DOHH2 (cell line): ENCODE results near the gene MAST3.

ENCODE experiments used
- EZH2phosphoT487 ChIP-seq: fragments of 200-600 bp; sonication (generic); IDR thresholded peaks from 2 replicates; pipeline ENCODE4 v1.6.1; 2017; ENCODE audit warnings: borderline replicate concordance, mild to moderate bottlenecking, antibody characterized with exemption, low read length, moderate library complexity, mixed read lengths
- TF ChIP-seq, protein P1 (sequence below): fragments of 200-600 bp; sonication (generic); IDR thresholded peaks from one replicate; pipeline ENCODE4 v1.5.1; 2014; ENCODE audit warnings: antibody characterized with exemption, mild to moderate bottlenecking, low read depth, low read length; ENCODE audit not compliant: poor library complexity, severe bottlenecking

DNA sequence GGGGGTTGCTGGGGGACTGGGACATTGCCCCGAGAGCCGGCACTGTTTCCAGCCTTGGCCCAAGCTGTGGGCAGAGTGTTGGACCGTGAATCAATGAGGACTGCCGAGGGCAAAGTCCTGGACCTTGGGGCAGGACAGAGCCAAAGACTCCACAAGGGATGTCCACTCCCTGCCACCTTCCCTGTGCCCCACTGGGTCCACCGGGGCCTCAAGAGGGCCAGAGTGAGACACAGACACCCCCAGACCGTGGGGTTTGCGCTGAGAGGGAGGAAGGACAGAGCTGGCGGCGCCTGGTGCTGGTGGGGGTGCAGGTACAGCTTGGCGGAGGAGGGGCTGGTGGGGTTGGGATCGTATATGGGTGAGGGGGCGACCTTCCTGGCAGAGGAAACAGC lies 11.8 kb downstream of the MAST3 start:
- TF ChIP-seq, protein P1, sequence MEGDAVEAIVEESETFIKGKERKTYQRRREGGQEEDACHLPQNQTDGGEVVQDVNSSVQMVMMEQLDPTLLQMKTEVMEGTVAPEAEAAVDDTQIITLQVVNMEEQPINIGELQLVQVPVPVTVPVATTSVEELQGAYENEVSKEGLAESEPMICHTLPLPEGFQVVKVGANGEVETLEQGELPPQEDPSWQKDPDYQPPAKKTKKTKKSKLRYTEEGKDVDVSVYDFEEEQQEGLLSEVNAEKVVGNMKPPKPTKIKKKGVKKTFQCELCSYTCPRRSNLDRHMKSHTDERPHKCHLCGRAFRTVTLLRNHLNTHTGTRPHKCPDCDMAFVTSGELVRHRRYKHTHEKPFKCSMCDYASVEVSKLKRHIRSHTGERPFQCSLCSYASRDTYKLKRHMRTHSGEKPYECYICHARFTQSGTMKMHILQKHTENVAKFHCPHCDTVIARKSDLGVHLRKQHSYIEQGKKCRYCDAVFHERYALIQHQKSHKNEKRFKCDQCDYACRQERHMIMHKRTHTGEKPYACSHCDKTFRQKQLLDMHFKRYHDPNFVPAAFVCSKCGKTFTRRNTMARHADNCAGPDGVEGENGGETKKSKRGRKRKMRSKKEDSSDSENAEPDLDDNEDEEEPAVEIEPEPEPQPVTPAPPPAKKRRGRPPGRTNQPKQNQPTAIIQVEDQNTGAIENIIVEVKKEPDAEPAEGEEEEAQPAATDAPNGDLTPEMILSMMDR, result no peak
- no peak for TF ChIP-seq EZH2phosphoT487
